Mucosa of descending colon (tissue), 3 donors: Measurements from ENCODE around the gene DCAF7. TPM values are rescaled to one million over a fixed set of nuclear protein-coding genes. Genes with fewer than 3 reads are reported as not detected.

Experiments
- ATAC-seq: fragments of 200-7000 bp; cut with Tn5 transposase; one replicate; pipeline ENCODE4 v1.9.1; 2020; ENCODE audit warnings: mild to moderate bottlenecking, moderate library complexity
- DNase-seq, 3 donors: peaks; one replicate each; pipeline ENCODE4 v3.0.0-alpha.2; 2020
- H3K36me3 ChIP-seq: fragments of 200-600 bp; one replicate; pipeline ENCODE4 v1.8.0; 2021; ENCODE audit warnings: low read depth, mild to moderate bottlenecking
- H3K4me1 ChIP-seq: fragments of 200-600 bp; one replicate; pipeline ENCODE4 v1.8.0; 2021; ENCODE audit warnings: low read depth, mild to moderate bottlenecking
- H3K4me3 ChIP-seq: fragments of 200-600 bp; one replicate; pipeline ENCODE4 v1.8.0; 2021; ENCODE audit warnings: mild to moderate bottlenecking
- H3K9me3 ChIP-seq: fragments of 200-600 bp; one replicate; pipeline ENCODE4 v1.8.0; 2021; ENCODE audit warnings: mild to moderate bottlenecking
- intact Hi-C, 2 donors: fragments of 100-400 bp; cut with DNase I in 1 of 2; cut with micrococcal nuclease in 1 of 2; formaldehyde crosslinking; loops; one replicate each; pipeline versions ENCODE4 v1.11.0 to v1.11.1; 2022; cut with DNase I, micrococcal nuclease
- total RNA-seq, 3 donors: library from RNA; stranded (reverse); fragmentation: NEBNext Ultra II Directional in 2 of 3; extraction: Animal tissue kit (Norgen Biotek cat#: 25700) in 2 of 3; gene quantifications; one replicate each; pipeline versions ENCODE4 v1.2.1 to v1.2.4, GENCODE V29; 2021 to 2023
- TF ChIP-seq, protein P1 (sequence below): fragments of 200-600 bp; IDR thresholded peaks from one replicate; pipeline ENCODE4 v1.8.0; 2022; ENCODE audit warnings: antibody characterized with exemption, mild to moderate bottlenecking
- donor health status: DM: no; HTN: no; CAD: no; lungs with moderate emphysema.
- donor health status: DM: no; HTN: no; CAD: no.
- donor health status: DM: no; HTN: yes; CAD: no.

DCAF7 gene
- total RNA-seq, 3 donors from 2014 or later = 69.0 to 87.3 (median 84.9) TPM

- TF ChIP-seq, protein P1, sequence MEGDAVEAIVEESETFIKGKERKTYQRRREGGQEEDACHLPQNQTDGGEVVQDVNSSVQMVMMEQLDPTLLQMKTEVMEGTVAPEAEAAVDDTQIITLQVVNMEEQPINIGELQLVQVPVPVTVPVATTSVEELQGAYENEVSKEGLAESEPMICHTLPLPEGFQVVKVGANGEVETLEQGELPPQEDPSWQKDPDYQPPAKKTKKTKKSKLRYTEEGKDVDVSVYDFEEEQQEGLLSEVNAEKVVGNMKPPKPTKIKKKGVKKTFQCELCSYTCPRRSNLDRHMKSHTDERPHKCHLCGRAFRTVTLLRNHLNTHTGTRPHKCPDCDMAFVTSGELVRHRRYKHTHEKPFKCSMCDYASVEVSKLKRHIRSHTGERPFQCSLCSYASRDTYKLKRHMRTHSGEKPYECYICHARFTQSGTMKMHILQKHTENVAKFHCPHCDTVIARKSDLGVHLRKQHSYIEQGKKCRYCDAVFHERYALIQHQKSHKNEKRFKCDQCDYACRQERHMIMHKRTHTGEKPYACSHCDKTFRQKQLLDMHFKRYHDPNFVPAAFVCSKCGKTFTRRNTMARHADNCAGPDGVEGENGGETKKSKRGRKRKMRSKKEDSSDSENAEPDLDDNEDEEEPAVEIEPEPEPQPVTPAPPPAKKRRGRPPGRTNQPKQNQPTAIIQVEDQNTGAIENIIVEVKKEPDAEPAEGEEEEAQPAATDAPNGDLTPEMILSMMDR = no peak
- peak; percentile 82 to 90 (median 88) for DNase-seq
- H3K4me1 ChIP-seq = peaks cover 18% of the 10 kb centered on the region
- no peaks in the 10 kb centered on the region for H3K9me3 ChIP-seq
- no peak overlapping the region for H3K4me3 ChIP-seq
- intact Hi-C loops = no loop called here
- ATAC-seq = peak; percentile 80
- H3K36me3 ChIP-seq = no peaks in the 10 kb centered on the region
Observed at GRCh38 chr17:63519972-63520882, 30.1 kb upstream of the DCAF7 start.

DNA sequence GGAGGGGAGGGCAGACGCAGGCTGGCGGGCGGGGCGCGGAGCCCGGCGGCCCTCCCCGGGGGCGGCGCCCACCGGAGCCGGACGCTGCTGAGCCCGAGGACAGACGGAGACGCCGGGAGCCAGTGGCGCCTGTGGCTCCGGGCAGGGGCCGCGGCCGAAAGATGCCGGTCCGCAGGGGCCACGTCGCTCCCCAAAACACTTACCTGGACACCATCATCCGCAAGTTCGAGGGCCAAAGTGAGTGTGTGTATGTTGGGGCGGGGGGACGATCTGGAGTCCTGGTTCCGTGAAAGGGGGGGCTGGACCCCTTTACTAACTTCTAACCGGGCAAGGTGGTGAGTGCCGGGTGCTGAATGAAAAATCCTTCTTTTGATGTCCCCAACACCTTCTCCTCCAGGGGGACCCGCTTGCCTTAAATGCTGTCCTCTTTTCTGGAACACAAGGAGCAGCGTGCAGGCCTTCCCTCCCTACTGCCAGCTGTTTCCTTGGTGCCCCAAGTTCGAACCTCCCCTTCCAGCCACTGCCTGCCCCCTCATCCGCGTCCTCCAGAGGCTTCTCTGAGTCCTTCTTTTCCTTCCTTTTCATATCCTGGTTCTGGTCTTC, 26.9 kb upstream of the DCAF7 start, which contains the start of gene KCNH6:
Gene KCNH6, plus strand, starts transcription at position 106 of the 603 bp plus-strand sequence. Its CDS starts 56 bp downstream, at position 162.
- H3K36me3 ChIP-seq = no peaks in the 10 kb centered on the region
- no peak within 1 kb of the TSS for H3K4me3 ChIP-seq
- no peaks in the 10 kb centered on the region for H3K9me3 ChIP-seq
- peaks cover 18% of the 10 kb centered on the region for H3K4me1 ChIP-seq
- no peak for DNase-seq
- TF ChIP-seq, protein P1 = no peak
- ATAC-seq = no peak
- intact Hi-C loops = no loop called here

DNA sequence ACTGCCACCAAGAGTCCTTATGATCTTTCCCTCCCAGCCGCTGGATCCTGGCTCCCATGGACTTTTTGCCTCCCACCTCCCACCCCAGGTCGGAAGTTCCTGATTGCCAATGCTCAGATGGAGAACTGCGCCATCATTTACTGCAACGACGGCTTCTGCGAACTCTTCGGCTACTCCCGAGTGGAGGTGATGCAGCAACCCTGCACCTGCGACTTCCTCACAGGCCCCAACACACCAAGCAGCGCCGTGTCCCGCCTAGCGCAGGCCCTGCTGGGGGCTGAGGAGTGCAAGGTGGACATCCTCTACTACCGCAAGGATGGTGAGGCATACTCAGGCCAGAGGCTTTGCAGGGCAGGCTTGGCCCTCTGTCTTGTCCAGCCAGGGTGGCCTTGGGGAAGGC, 26.2 kb upstream of the DCAF7 start:
- TF ChIP-seq, protein P1 = no peak
- Histone ChIP-seq H3K9me3 (no peaks in the 10 kb centered on the region), H3K36me3 (no peaks in the 10 kb centered on the region), H3K4me1 (peaks cover 18% of the 10 kb centered on the region), H3K4me3 (no peak overlapping the region)
- DNase-seq (no peak), ATAC-seq (no peak)
- intact Hi-C loops = no loop called here

DNA sequence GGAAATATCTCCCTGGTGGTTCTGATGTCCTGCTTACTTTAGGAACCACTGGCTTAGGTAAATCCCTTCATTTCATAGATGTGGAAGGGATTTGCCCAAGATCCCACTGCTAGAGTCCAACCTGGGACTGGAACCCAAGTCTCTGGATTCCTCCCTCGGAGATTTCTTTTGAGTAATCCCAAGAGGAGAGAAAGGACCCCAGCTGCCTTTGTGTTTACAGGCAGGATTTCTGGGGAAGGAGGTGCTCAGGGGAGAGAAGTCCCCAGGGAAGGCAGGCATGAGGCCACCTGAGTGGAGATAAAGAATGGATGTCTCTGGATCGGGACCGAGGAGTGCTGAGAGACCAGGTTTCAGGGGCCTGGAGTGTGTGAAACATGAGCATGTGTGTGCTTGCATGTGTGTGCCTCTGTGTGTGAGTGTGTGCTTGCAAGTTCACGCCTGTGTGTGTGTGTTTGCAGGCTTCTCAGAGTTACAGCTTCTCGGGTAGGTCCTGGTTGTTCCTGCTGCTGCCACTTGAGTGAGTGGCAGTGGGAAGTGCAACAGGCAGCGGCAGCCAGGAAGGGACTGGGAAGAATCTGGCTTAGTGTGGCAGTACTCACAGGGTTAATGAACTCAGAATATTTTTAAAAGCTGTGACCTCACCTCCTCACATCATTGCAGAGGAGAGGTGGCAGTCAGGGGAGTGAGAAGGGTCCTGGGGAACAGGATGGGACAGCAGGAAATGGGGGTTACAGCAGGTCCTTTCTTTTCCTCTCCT, 24.9 kb upstream of the DCAF7 start:
- Histone ChIP-seq H3K36me3 (no peaks in the 10 kb centered on the region), H3K4me1 (peaks cover 13% of the 10 kb centered on the region), H3K4me3 (no peak overlapping the region), H3K9me3 (no peaks in the 10 kb centered on the region)
- TF ChIP-seq, protein P1 = no peak
- DNase-seq (no peak), ATAC-seq (no peak)
- intact Hi-C loops = no loop called here

DNA sequence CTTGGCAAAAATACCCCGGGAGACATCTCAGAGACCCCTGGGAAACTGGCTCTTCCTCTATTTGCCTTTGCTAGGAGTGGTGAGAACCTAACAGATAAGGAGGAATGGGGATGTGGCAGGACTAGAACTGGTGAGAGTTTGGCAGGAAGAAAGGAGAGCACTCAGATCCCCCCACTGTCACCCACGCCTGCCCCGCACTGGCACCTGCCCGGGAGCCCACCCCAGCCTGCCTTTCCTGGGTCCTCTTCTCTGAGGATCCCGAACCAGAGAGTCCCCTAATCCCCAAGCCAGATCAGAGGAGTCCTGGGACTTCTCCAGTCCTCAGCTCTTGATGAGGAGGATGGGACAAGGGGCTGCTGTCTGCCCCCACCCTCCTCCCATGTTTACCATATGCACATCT, 23.4 kb upstream of the DCAF7 start:
- Histone ChIP-seq H3K4me3 (no peak overlapping the region), H3K4me1 (peaks cover 3% of the 10 kb centered on the region), H3K9me3 (no peaks in the 10 kb centered on the region), H3K36me3 (no peaks in the 10 kb centered on the region)
- intact Hi-C loops = no loop called here
- TF ChIP-seq, protein P1 = no peak
- ATAC-seq (no peak), DNase-seq (no peak)
